ENCODE data around the gene NDNF.

NDNF gene, protein sequence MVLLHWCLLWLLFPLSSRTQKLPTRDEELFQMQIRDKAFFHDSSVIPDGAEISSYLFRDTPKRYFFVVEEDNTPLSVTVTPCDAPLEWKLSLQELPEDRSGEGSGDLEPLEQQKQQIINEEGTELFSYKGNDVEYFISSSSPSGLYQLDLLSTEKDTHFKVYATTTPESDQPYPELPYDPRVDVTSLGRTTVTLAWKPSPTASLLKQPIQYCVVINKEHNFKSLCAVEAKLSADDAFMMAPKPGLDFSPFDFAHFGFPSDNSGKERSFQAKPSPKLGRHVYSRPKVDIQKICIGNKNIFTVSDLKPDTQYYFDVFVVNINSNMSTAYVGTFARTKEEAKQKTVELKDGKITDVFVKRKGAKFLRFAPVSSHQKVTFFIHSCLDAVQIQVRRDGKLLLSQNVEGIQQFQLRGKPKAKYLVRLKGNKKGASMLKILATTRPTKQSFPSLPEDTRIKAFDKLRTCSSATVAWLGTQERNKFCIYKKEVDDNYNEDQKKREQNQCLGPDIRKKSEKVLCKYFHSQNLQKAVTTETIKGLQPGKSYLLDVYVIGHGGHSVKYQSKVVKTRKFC

DNA sequence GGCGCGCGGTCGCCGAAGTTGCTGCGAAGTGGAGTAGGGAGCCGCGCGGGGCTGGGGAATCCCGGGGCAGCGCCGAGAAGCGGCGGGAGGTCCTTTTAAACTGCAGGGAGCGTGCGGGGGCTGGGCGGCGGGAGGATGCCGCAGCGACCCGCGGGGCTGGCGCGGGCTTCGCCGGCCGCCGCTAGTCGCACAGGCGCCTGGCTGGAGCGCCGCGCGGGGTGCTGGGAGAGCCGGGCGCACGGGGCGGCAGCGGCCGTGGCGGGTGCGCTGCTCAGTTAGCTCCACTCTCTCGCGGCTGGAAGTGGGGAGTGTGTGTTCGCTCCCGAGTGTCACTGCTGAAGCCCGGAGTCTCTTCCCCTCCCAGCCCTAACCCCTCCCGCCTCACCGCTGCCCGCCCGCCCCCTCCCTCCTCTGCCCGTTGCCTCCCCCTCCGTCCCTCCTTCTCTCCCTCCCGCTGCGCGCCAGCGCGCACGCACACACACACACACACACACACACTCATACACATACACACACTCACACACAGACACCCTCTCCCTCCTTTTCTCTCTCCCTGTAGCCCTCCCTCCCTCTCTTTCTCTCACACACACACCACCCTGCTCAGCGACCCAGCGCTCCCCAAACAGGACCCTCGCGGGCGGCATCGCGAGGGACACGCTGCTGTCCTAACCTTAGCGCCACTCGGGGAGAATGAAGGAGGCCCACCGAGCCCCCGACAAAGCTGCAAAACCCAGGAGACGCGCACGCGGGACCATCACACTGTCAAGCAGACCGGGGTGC lies at the start of gene NDNF:
NDNF (minus strand) TSS at position 312 of the 780 bp plus-strand sequence. CDS start 26,698 bp downstream, outside the sequence.
- DNase-seq (ENCODE audit: low read depth), result no peak

DNA sequence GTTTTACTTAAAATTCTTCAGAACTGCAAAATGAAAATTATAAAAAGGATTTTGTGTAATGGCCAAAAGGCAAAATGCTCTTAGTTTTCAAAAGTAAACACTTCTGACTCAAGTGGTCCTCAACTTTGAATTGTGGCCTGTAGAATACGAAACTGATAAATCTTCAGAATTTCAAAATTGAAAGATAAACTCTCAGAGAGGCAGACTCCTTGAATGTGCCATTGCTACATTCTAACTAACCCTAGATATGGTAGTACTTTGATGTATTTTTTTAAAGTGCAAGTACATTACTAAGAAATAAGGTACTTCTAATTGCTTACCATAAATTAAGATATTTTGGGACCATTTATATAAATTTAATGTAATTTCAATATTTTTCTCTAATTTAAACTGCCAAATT lies 47.4 kb upstream of the NDNF start:
- DNase-seq (ENCODE audit: low read depth), result no peak

DNA sequence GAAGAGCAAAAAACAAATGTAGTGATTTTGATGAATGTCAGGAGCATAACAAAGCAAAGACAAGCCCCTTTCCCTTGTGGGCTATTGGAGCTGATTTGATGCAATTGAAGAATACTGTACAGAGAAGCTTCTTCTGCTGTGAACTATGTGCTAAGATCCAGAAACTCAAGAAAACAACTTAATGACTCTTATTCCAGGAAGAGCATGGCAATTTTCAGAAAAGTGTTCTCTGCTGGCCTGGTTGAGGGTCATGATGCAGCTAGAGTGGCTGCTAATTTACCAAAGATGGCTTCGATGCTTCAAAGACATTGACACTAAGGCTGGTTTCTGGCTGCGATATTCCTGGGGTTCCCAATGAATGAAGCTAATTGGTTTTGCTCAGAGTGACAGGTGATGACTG lies 46.0 kb upstream of the NDNF start:
- no peak for DNase-seq (ENCODE audit: low read depth)

DNA sequence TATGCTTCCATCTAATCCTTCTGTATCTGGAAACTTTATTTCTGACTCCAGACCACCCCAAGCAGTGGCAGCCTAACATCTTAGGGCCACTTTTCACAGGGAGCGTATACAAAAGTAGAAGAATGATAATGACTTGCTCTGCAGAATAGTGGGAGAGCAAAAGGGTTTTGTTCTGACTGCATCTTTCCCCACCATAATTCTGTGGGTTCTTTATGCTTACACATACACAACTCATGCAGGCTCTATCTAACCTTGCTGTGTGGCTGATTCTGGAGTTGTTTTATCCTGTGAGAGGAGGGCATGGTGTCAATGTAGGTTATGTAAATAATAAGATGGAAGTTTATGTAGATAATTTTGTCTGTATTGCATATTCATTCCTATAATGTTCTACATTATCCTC lies 42.4 kb upstream of the NDNF start:
- DNase-seq (ENCODE audit: low read depth), result no peak

DNA sequence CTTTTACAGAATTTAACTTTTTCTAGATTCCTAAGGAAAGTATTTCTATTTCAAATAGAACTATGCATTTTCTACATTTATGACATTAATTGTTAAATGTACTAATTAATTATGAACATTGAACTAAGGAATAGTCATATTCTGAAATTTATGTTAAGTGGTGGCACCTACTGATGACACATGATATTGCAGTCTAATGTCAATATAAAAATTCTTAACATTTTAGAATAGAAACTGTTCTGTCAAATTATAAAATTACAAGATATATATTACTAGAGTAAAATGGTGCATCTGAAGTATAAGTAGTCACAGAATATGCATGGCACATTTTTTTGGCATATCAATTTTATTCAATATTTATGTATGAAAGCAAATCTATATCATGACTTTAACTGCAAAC lies 40.2 kb upstream of the NDNF start:
- DNase-seq (ENCODE audit: low read depth), result no peak

DNA sequence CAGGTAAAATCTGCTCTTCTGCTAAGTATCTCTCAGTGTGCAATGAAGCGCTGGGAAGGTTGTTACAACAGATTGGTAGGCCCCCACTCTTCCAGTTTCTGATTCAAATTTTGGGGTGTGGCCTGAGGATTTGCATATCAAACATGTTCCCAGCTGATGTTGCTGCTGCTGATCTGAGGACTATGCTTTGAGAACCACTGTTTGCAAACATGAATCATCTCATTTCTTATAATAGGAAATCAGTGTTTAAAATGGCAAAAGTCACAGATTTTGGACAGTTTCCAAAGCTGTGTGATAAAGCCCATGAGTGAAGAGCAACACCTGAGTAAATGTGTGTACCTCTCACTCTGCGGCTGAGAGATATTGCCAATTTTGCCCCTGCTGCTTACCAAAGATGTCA lies 36.2 kb upstream of the NDNF start:
- no peak for DNase-seq (ENCODE audit: low read depth)

DNA sequence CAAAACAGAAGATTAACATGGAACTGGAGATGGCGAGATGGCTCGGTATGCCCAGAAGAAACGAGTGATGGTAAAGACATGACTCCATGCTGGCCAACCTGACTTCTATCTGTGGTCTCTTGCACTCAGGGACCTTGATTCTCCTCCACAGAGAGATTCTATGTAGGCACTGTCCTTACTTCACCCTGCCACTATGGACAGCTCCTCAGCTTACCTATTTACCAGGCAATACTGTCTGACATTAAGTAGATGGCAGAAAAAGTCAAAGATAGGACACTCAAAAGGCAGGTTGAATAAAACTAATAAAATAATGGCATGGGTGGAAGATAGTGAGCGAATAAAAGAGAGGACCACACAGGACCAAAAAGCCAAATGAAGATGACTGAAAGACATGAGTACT lies 35.2 kb upstream of the NDNF start:
- no peak for DNase-seq (ENCODE audit: low read depth)

DNA sequence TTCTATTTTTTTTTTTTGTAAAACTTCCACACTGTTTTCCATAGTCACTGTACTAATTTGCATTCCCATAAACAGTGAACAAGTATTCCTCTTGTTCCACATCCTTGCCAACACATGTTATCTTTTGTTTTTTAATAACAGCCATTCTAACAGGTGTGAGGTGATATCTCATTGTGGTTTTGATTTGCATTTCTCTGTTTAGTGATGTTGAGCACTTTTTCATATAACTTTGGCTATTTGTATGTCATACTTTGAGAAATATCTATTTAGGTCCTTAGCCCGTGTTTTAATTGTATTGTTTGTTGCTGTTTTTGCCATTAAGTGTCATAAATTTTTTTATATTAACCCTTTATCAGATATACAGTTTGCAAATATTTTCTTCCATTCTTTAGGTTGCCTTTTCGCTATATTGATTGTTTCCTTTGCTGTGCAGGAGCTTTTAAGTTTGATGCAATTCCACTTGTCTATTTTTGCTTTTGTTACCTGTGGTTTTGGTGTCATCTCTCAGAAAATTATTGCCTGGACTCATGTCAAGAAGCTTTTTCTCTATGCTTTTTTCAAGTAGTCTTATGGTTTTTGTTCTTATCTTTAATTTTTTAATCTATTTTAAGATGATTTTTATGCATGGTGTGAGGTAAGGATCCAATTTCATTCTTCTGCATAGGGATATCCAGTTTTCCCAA lies 27.9 kb upstream of the NDNF start:
- DNase-seq (ENCODE audit: low read depth), result no peak

DNA sequence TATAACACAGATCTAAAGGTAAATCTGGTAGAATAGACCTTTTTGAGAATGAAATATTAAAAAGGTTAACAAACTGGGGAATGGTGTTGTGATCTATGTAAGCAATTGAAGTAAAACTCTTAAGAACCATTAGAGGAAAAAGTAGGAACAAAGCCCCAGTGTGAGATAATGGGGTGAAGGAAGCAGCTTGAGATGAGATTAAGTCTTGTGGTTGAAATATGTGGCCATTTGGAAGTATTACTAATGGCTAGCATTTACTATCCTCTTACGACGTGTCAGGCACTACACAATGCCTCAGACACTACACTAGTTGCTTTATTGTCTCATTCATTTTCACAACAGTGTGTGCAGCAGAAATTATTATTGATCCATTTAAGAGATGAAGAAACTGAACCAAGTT lies 25.9 kb upstream of the NDNF start:
- no peak for DNase-seq (ENCODE audit: low read depth)

DNA sequence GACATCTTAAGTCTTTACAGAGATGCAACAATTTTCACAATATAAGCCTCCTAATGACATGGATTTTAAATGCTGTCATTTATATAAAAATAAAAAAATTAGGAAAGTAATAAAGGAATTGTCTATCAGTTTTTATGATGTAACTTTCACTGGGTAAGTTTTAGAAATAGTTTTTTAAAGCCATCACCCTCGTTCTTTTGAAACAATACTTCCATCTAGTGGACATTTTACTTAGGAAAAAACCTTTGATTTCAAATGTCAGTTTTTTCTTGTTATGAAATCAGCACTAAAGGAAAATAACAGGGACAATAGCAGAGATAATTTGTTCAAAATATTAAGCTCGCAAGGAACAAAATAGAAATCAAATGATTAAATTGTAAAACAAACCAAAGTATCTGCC lies 24.3 kb upstream of the NDNF start:
- peak; percentile 41 for DNase-seq (ENCODE audit: low read depth)

DNA sequence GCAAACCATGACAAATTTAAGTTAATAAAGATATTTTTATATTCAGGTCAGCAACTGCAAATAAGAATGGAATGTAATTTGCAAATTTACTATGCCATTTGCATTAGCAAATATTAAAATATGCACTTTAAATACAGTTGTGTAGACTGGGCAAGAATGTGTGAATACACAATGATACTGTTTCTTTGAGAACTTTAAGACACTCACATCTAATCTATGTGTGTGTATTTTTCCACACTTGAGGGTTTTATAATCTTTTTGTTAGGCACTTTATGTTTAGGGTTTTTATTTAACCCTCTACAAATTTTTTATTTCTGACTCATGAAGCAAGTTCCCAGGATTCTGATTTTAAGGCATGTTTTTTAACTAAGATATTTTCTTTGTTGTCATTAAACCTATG lies 23.9 kb upstream of the NDNF start:
- DNase-seq (ENCODE audit: low read depth), result no peak

DNA sequence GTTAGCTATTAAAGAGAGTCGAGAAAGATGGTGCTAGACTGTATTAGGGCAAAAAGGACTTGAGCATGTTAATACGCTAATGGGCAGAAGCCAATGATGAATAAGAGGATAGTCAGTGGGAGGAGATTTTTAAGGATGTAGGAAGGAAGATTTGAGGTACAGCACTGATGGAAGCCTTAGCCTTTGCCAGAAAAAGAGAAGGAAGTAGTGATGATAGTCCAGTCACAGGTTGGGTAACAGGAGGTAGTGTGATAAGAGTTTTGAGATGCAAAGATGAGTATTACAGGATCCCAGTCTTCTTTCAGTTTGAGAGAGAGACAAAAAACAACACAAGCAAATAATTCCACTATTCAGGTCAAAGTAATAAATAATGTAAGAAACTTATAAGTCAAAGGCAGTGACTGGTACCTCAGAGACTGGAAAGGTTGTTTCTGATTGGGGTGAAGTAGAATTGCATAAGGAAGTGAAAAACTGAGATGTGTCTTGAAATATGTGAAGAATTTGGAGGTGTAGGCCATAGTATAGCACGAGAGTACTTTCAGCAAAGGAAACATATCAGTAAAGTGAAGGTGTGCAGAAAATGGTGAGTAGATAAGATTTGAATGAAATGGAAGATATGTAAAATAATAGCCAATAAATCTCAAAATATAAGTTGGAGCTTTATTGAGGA lies 22.1 kb upstream of the NDNF start:
- no peak for DNase-seq (ENCODE audit: low read depth)

DNA sequence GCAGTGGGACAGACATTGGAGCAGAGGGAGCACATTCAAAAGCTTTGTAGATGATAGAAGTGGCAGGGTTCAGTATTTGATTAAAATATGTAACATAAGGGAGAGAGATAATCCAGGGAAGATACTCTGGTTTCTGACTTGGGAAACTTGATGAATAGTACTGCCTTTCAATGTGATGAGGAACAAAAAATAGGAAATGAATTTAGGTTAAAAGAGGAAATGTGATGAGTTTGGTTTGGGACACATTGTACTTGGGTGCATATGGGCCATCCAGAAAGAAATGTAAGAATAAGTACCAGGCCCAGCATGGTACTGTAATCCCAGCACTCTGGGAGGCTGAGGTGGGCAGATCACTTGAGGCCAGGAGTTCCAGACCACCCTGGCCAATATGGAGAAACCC lies 20.9 kb upstream of the NDNF start:
- DNase-seq (ENCODE audit: low read depth), result no peak

DNA sequence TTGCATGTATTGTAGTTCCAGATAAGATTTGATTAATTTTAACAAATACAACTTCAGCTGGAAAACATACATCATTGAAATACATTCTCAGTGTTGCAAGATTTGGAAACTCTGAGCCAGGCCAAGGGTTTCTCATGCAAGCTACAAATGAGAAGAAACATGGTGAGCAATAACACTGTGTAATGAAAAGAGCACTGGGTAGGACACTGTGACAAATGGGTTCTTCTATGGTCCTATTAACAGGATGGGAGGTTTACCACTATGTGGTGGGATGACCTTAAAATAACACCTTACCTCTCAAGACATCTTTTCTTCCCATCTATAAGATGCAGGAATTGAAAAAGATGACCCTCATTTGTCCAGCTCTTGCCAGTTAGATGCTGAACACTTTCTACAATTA lies 19.6 kb upstream of the NDNF start:
- no peak for DNase-seq (ENCODE audit: low read depth)

DNA sequence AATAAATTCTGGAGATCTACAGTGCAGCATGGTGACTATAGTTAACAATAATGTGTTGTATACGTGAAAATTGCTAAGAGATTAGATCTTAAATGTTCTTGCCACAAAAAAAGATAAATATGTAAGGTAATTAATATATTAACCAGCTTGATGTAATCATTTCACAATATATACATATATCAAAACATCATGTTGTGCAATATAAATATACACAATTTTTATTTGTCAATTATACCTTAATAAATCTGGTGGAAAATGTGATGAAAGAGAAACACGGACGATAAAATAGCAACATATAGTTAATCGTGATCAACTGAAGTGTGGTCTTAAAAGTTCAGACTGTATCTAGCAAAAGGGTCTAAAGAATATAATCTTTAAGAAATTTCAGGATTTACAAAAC lies 16.5 kb upstream of the NDNF start:
- DNase-seq (ENCODE audit: low read depth), result no peak

DNA sequence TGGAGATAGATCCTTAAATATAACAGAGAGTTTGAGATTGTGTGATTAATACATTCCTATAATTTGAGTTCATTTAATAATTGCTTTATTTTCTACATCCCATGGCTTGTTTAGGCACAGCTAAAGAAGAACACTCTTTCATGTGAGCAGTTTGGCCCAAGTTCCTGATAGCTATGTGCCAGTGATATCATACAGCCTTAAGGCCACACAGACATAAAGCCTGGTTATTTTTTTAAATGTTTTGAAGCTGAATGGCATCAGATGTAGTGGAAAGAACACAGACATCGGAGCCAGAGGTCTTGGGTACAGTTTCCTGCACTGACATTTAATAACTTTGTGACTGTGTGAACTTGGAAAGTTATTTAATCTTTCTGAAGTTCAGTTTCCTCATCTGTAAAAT lies 7.0 kb upstream of the NDNF start:
- no peak for DNase-seq (ENCODE audit: low read depth)

DNA sequence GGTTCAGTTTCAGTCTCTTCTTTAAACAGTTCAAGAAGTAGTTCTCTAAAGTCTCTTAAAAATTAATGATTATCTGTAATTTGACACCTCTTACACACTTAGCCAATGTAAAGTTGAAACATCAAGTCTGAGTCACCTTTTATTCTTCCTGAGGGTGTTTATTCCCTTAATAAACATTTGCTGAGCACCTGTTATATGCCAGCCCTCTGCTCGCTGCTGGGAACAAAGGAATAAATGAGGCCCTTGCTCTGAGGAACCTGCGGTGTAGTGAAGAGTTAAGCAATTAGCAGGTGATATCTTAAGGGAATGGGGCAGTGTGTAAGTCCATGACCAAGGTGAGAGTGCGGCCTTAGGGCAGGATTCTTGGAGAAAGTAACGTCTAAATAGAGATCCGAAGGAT lies 5.2 kb upstream of the NDNF start:
- no peak for DNase-seq (ENCODE audit: low read depth)

DNA sequence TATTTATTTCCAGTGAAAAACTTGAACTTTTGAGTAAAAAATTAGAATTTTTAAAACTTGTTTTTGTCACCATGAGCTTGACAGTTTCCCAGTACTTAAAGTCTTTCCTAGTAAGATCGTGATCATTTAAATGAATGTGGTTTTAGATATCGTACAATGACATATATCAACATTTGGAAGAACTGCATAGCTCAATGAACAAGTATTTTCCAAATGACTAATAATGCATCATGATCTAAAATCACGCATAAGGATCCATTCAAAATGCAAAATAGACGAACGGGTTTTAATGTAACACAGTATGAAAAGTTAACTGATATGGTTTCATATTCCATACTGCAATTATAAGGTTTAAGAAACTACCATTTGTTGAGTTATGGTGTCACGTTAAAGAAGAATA lies 4.1 kb upstream of the NDNF start:
- no peak for DNase-seq (ENCODE audit: low read depth)

DNA sequence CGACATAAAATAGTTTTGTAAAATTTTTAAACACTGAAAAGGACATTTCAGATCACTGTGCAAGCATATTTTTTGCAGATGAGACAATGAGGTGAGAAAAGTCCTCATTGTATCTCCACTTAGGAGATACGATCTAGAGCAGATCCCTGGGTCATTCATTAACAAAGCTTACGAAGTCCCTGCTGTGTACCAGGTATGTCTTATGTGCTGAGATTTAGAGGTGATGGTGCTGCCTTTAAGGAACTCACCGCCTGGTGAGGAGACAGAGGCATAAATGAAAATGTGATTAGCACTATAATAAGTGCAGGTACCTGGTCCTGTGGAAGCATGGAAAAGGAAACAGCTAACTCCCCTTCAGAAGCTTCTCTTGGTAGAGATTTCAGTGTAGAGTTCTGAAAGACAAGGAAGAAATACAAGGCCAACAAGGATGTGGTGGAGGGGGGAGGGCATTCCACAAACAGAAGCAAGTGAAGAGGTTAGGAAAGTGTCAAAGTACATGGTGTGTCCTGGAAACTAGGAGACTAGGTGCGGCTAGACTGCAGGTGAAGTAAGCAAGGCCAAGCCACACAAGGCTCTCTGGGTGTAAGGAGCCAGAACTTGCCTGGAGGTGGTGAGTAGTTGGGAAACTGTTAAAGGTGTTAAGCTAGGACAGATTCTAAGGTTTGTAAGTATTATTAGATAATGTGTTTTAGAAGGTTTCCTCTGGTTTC lies 1.5 kb upstream of the NDNF start:
- DNase-seq (ENCODE audit: low read depth), result no peak

DNA sequence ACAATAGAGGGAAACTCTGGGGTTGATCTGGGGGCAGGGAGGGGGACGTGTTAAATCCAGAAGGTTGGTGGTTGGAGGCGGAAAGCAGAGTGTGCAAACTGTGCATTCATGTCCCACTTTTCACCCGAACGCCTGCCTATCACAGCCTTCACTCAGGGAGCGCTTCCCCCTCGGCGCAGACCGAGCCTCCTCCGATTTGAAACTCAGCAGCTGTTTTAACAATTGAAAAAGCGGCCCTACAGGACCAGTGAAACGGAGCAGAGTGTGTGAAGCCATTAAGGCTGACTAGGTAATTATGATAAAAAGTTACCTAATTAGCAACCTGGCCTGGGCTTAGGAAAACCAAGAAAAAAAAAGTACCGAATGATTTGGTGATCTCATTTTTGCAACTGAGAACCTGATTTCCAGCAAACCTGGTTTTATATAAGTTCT lies 685 bp upstream of the NDNF start:
- DNase-seq (ENCODE audit: low read depth), result no peak

DNA sequence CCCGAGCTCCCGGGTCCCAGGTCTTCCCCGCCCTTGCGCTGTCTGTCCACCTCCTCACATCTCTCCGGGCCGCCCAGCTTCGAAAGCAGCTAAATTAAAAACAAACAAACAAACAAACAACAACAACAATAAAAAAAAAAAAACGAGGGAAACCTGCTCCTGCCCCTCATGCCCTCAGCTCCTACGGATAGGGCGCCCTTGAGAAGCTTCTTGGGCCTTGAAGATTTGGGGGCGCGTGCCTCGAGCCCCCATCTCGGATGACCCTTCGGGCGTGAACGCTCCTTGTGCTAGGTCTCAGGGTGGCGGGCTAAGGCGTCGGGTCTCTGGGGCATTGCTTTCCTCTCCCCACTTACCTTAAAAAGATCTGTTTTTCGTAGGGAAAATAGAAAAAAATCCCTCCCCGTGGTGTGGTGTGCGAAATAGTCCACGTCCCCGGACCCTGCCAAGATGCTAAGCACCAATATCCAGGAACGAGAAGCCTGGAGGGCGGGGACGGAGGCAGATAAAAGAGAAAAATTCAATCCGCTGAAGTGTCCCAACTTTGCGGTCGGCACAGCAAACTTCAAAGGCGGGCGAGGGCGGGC lies 603 bp downstream of the NDNF start:
- DNase-seq (ENCODE audit: low read depth), result no peak

All from fibroblast of the conjunctiva (primary cell).